Gastroesophageal sphincter (tissue), 4 donors: ENCODE results near the gene CCDC178. TPM values are rescaled to one million over a fixed set of nuclear protein-coding genes. Genes with fewer than 3 reads are reported as not detected.

Source experiments
- ATAC-seq: fragments of 150-250 bp; one replicate; pipeline ENCODE4 v1.9.1; 2016; ENCODE audit warnings: mild to moderate bottlenecking, moderate library complexity
- H3K27ac ChIP-seq, 4 donors: fragments of 200-600 bp; sonication (generic) in 3 of 4; 1 replicate in 3 of 4; 2 replicates in 1 of 4; pipeline ENCODE4 v1.5.1; 2016 to 2019
- H3K27me3 ChIP-seq: fragments of 200-600 bp; sonication (generic); one replicate; pipeline ENCODE4 v1.5.1; 2019
- H3K36me3 ChIP-seq, 2 donors: fragments of 200-600 bp; sonication (generic); one replicate each; pipeline ENCODE4 v1.5.1; 2019; ENCODE audit warnings: control low read depth in 1 of 2
- H3K4me1 ChIP-seq, 3 donors: fragments of 200-600 bp; sonication (generic); 1 replicate in 2 of 3; 2 replicates in 1 of 3; pipeline ENCODE4 v1.5.1; 2016 to 2019; ENCODE audit warnings: control low read depth in 2 of 3
- H3K4me3 ChIP-seq, 2 donors: fragments of 200-600 bp; sonication (generic); one replicate each; pipeline ENCODE4 v1.5.1; 2019; ENCODE audit warnings: mild to moderate bottlenecking in 1 of 2, moderate library complexity in 1 of 2
- H3K9me3 ChIP-seq, 3 donors: fragments of 200-600 bp; sonication (generic); one replicate each; pipeline ENCODE4 v1.5.1; 2017 to 2019; ENCODE audit warnings: control low read depth in 2 of 3
- CTCF ChIP-seq, 4 experiments: fragments of 200-600 bp in 2 of 4; fragments of 450-650 bp in 2 of 4; sonication (generic) in 1 of 4; IDR thresholded peaks; one replicate each; pipeline ENCODE4 v1.5.1; 2017 to 2019; ENCODE audit warnings: antibody characterized with exemption in 4 of 4, mild to moderate bottlenecking in 2 of 4, moderate library complexity in 2 of 4
- EP300 ChIP-seq: sonication (generic); formaldehyde crosslinking; IDR thresholded peaks from one replicate; pipeline ENCODE4 v1.6.1; 2017; ENCODE audit warnings: antibody characterized with exemption, mild to moderate bottlenecking
- POLR2A ChIP-seq, 2 donors: fragments of 450-650 bp; IDR thresholded peaks; one replicate each; pipeline ENCODE4 v1.6.1; 2017; ENCODE audit warnings: antibody characterized with exemption in 2 of 2, mild to moderate bottlenecking in 2 of 2, moderate library complexity in 1 of 2
- POLR2AphosphoS5 ChIP-seq: sonication (generic); formaldehyde crosslinking; IDR thresholded peaks from one replicate; pipeline ENCODE4 v1.6.1; 2017; ENCODE audit warnings: antibody characterized with exemption
- WGBS, 2 donors: methylation state at CpG; one replicate each; pipeline ENCODE4 v1.1.5; 2018; ENCODE audit warnings: low coverage in 1 of 2; 5-methylcytosine and 5-hydroxymethylcytosine counted together
- total RNA-seq, 4 donors: library from RNA; depleted of rRNA; stranded (reverse); fragments of >200 nt; gene quantifications; one replicate each; pipeline ENCODE4 v1.1.0, GENCODE V29; 2016

Gene CCDC178
- total RNA-seq, 4 donors from 2014 or later = 0.27 to 3.3 (median 2.1) TPM; not detected in 1

- Histone ChIP-seq H3K4me3 (no peak overlapping the region), H3K27ac (no peak overlapping the region), H3K27me3 (no peaks in the 10 kb centered on the region), H3K36me3 (no peaks in the 10 kb centered on the region), H3K9me3 (no peaks in the 10 kb centered on the region), H3K4me1 (no peaks in the 10 kb centered on the region)
- ATAC-seq = no peak
- WGBS, 2 donors = no CpG with 5 or more reads among the region's 1 CpG
- no peak for TF ChIP-seq EP300
- TF ChIP-seq CTCF (IDR thresholded peaks at IDR 0.05) = no peak
- no peak for TF ChIP-seq POLR2AphosphoS5
- no peak for TF ChIP-seq POLR2A (IDR thresholded peaks at IDR 0.05)
Measured at GRCh38 chr18:33307520-33307919, 133.0 kb downstream of the CCDC178 start.

DNA sequence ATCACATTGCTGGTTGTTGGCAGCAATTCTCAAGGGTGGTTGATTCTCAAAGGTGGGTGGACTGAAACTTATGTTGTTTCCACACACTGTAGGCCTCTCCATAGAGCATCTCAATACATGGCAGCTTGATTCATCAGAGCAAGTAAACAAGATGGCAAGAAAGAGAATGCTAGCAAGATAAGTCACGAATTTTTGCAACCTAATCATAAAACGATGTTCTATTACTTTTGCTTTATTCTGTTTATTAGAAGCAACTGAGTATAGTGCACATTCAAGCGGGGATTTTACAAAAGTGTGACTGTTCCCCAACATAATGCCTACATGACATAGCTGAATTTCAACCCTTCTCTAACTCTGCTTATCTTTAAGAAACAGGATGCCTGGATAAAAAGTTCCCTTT, 136.2 kb downstream of the CCDC178 start:
- Histone ChIP-seq H3K27me3 (no peaks in the 10 kb centered on the region), H3K9me3 (no peaks in the 10 kb centered on the region), H3K4me3 (no peak overlapping the region), H3K4me1 (no peaks in the 10 kb centered on the region), H3K27ac (no peak overlapping the region), H3K36me3 (no peaks in the 10 kb centered on the region)
- TF ChIP-seq EP300 (no peak), POLR2AphosphoS5 (no peak), CTCF (IDR thresholded peaks at IDR 0.05) (no peak), POLR2A (IDR thresholded peaks at IDR 0.05) (no peak)
- ATAC-seq = no peak
- 55 to 90% methylated on average over 3 of the region's 3 CpGs for WGBS, 2 donors

GRCh38 chr18:33291539-33291938, 149.0 kb downstream of the CCDC178 start:
- WGBS, 2 donors = 43 to 60% methylated on average over 1 of the region's 1 CpG
- H3K4me3 ChIP-seq = no peak overlapping the region
- no peaks in the 10 kb centered on the region for H3K36me3 ChIP-seq
- H3K9me3 ChIP-seq = no peaks in the 10 kb centered on the region
- TF ChIP-seq POLR2A (IDR thresholded peaks at IDR 0.05) (no peak), POLR2AphosphoS5 (no peak), EP300 (no peak), CTCF (IDR thresholded peaks at IDR 0.05) (no peak)
- ATAC-seq = no peak
- no peaks in the 10 kb centered on the region for H3K27me3 ChIP-seq
- no peaks in the 10 kb centered on the region for H3K4me1 ChIP-seq
- H3K27ac ChIP-seq = no peak overlapping the region

GRCh38 chr18:33288082-33288716, 152.3 kb downstream of the CCDC178 start:
- ATAC-seq = no peak
- Histone ChIP-seq H3K36me3 (no peaks in the 10 kb centered on the region), H3K4me3 (no peak overlapping the region), H3K27me3 (no peaks in the 10 kb centered on the region), H3K27ac (no peak overlapping the region), H3K4me1 (no peaks in the 10 kb centered on the region), H3K9me3 (no peaks in the 10 kb centered on the region)
- no peak for TF ChIP-seq POLR2A (IDR thresholded peaks at IDR 0.05)
- no peak for TF ChIP-seq CTCF (IDR thresholded peaks at IDR 0.05)
- no peak for TF ChIP-seq EP300
- TF ChIP-seq POLR2AphosphoS5 = no peak
- 80 to 94% methylated on average over 2 to 3 of the region's 3 CpGs for WGBS, 2 donors

- no peaks in the 10 kb centered on the region for H3K4me1 ChIP-seq
- no peaks in the 10 kb centered on the region for H3K27me3 ChIP-seq
- no peaks in the 10 kb centered on the region for H3K9me3 ChIP-seq
- H3K4me3 ChIP-seq = no peak overlapping the region
- no peak overlapping the region for H3K27ac ChIP-seq
- no peak for TF ChIP-seq CTCF (IDR thresholded peaks at IDR 0.05)
- no peak for TF ChIP-seq POLR2AphosphoS5
- no peak for TF ChIP-seq EP300
- TF ChIP-seq POLR2A (IDR thresholded peaks at IDR 0.05) = no peak
- 71% methylated on average over 2 of the region's 6 CpGs; no CpG with 5 or more reads in 1 of the 2 donors for WGBS, 2 donors
- no peak for ATAC-seq
- H3K36me3 ChIP-seq = no peaks in the 10 kb centered on the region
Measured at GRCh38 chr18:33282709-33283333, 157.7 kb downstream of the CCDC178 start.
